Keratinocyte (primary cell): ENCODE results near the gene CLDN3. TPM values are rescaled to one million over a fixed set of nuclear protein-coding genes. Genes with fewer than 3 reads are reported as not detected.

ENCODE experiments used
- DNase-seq: peaks from one replicate; pipeline ENCODE4 v3.0.0-alpha.2; 2011; ENCODE audit warnings: low read depth, missing footprints, low spot score
- FAIRE-seq: peaks from 2 replicates; lab custom pipeline; 2011; peaks lifted over from hg19 to GRCh38; lab: Jason Lieb, UNC
- H2AFZ ChIP-seq: 2 replicates; pipeline ENCODE4 v1.6.0; 2012; ENCODE audit warnings: low read length, control low read depth, inconsistent platforms; ENCODE audit not compliant: control insufficient read depth
- H3K27ac ChIP-seq: 2 replicates; pipeline ENCODE4 v1.5.1; 2011; ENCODE audit warnings: low read length; ENCODE audit not compliant: control insufficient read depth, insufficient read depth
- H3K27me3 ChIP-seq: 3 replicates; pipeline ENCODE4 v1.6.0; 2011; ENCODE audit warnings: low read length; ENCODE audit not compliant: control insufficient read depth, insufficient read depth; ENCODE audit errors: extremely low read depth
- H3K36me3 ChIP-seq, 2 experiments: 2 replicates in 1 of 2; 3 replicates in 1 of 2; pipeline ENCODE4 v1.5.1; 2011; ENCODE audit warnings: low read length in 2 of 2, mild to moderate bottlenecking in 1 of 2; ENCODE audit not compliant: control insufficient read depth in 2 of 2, insufficient read depth in 2 of 2; ENCODE audit errors: extremely low read depth in 1 of 2
- H3K4me1 ChIP-seq: 3 replicates; pipeline ENCODE4 v1.5.1; 2011; ENCODE audit warnings: low read length; ENCODE audit not compliant: control insufficient read depth, insufficient read depth; ENCODE audit errors: extremely low read depth
- H3K4me2 ChIP-seq: 3 replicates; pipeline ENCODE4 v1.6.0; 2011; ENCODE audit warnings: low read depth, low read length; ENCODE audit not compliant: control insufficient read depth, insufficient read depth; ENCODE audit errors: extremely low read depth
- H3K4me3 ChIP-seq, 3 experiments: fragments of 200-600 bp in 1 of 3; sonication (generic) in 1 of 3; 2 replicates in 2 of 3; 3 replicates in 1 of 3; pipeline ENCODE4 v1.5.1; 2011 to 2016; ENCODE audit warnings: low read length in 3 of 3, mild to moderate bottlenecking in 3 of 3, control low read depth in 2 of 3, inconsistent platforms in 1 of 3, low read depth in 1 of 3, mixed read lengths in 1 of 3, mixed run types in 1 of 3, moderate library complexity in 1 of 3; ENCODE audit not compliant: control insufficient read depth in 2 of 3, insufficient read depth in 2 of 3; ENCODE audit errors: extremely low read depth in 1 of 3
- H3K79me2 ChIP-seq: 2 replicates; pipeline ENCODE4 v1.6.0; 2012; ENCODE audit warnings: low read length; ENCODE audit not compliant: control insufficient read depth, insufficient read depth
- H3K9ac ChIP-seq: 3 replicates; pipeline ENCODE4 v1.6.0; 2011; ENCODE audit warnings: low read length; ENCODE audit not compliant: control insufficient read depth, insufficient read depth; ENCODE audit errors: extremely low read depth
- H3K9me1 ChIP-seq: 3 replicates; pipeline ENCODE4 v1.6.0; 2011; ENCODE audit warnings: low read length; ENCODE audit not compliant: control insufficient read depth, insufficient read depth; ENCODE audit errors: extremely low read depth
- H3K9me3 ChIP-seq: 2 replicates; pipeline ENCODE4 v1.5.1; 2012; ENCODE audit warnings: low read depth, low read length; ENCODE audit not compliant: control insufficient read depth
- H4K20me1 ChIP-seq: 3 replicates; pipeline ENCODE4 v1.6.0; 2011; ENCODE audit warnings: low read length; ENCODE audit not compliant: control insufficient read depth, insufficient read depth; ENCODE audit errors: extremely low read depth
- CTCF ChIP-seq, 3 experiments: IDR thresholded peaks in 1 of 3; conservative IDR thresholded peaks in 1 of 3; optimal IDR thresholded peaks in 1 of 3; 2 replicates in 2 of 3; 3 replicates in 1 of 3; pipeline versions ENCODE3 to v1.5.1; 2011; ENCODE audit warnings: low read length in 3 of 3, mild to moderate bottlenecking in 3 of 3, moderate library complexity in 2 of 3, control low read depth in 1 of 3, inconsistent platforms in 1 of 3; ENCODE audit not compliant: insufficient read depth in 2 of 3; ENCODE audit errors: extremely low read depth in 1 of 3
- EZH2 ChIP-seq: IDR thresholded peaks from one replicate; pipeline ENCODE4 v1.6.1; 2012; ENCODE audit warnings: inconsistent platforms, mild to moderate bottlenecking, low read length, moderate library complexity
- dilution Hi-C: fragments of 300-500 bp; cut with MboI; formaldehyde crosslinking; loops from one replicate; pipeline ENCODE4 v1.7.0; 2020; ENCODE audit warnings: low sequenced_read_pairs; ENCODE audit not compliant: extremely low pct_ligation_motif_present
- polyA plus RNA-seq, 5 experiments: library from polyadenylated mRNA; depleted of rRNA in 3 of 5; stranded (reverse) in 3 of 5; stranded (forward) in 1 of 5; unstranded in 1 of 5; fragments of >200 nt; gene quantifications; 1 replicate in 1 of 5; 2 replicates in 3 of 5; 3 replicates in 1 of 5; pipeline versions ENCODE4 v1.2.1 to v1.2.3, GENCODE V29; 2011 to 2012; ENCODE audit warnings: missing spikeins in 2 of 5, low read depth in 1 of 5, low replicate concordance in 1 of 5

CLDN3 gene
- polyA plus RNA-seq, 1 donor (not counting 4 experiments of a cell fraction or from before 2014, with no cell fraction given), result not detected

DNA sequence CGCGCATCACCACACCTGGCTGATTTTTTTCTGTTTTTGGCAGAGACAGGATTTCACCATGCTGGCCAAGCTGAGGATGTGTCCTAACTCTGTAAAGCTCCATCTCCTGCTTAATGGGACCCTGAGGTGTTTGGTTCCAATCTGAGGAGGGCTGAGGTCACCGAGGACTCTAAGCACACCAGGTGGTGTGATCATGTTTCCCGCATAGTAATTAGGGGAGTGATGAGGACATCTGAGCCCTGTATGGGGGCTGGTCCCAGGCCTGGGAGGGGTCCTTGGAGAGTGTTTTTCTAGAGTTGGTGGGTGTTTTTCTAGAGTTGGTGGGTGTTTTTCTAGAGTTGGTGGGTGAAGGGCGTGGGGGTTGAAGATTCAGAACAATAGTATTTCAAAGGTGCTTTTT lies 28.5 kb downstream of the CLDN3 start:
- DNase-seq, result no peak
- Histone ChIP-seq H3K79me2 (peaks cover 6% of the 10 kb centered on the region), H3K27ac (no peak overlapping the region), H2AFZ (no peak overlapping the region), H3K4me3 (no peak overlapping the region), H3K9ac (no peak overlapping the region), H3K9me3 (no peaks in the 10 kb centered on the region), H3K4me1 (peaks cover 17% of the 10 kb centered on the region), H3K36me3 (peaks cover 4 to 9% of the 10 kb centered on the region in 2 experiments), H3K4me2 (no peak overlapping the region), H3K27me3 (no peaks in the 10 kb centered on the region), H3K9me1 (no peaks in the 10 kb centered on the region), H4K20me1 (no peaks in the 10 kb centered on the region)
- dilution Hi-C loops, result no loop called here
- no peak for FAIRE-seq
- no peak for TF ChIP-seq CTCF (optimal IDR thresholded peaks at IDR 0.05 in 1 of 3, IDR thresholded peaks at IDR 0.05 in 1 of 3, conservative IDR thresholded peaks at IDR 0.05 in 1 of 3; ENCODE audit: extremely low read depth in 1 of 3, insufficient read depth in 2 of 3, low read length in 3 of 3)
- no peak for TF ChIP-seq EZH2

DNA sequence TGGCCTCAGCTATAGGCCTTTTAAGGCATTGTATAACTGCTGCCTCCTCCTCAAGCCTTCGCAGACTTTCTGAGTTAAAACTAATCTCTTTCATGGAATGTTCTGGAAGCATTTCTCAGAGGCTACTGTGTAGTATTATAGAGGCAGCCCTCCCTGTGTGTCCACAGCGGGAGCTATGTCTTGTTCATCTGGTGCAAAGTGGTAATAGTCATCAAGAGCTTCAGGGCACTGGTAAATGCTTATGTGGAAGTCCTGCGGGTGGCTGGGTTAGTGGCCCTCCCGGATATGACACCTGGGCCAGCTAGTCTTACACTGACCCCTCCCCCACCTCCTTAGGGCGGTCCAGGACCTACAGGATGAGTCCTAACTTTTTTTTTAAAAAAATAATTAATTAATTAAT lies 29.3 kb downstream of the CLDN3 start:
- H3K27me3 ChIP-seq, result no peaks in the 10 kb centered on the region
- H3K9me3 ChIP-seq, result no peaks in the 10 kb centered on the region
- no peak overlapping the region for H3K4me2 ChIP-seq
- peaks cover 17% of the 10 kb centered on the region for H3K4me1 ChIP-seq
- no peak overlapping the region for H3K4me3 ChIP-seq
- no peak overlapping the region for H3K9ac ChIP-seq
- dilution Hi-C loops, result no loop called here
- TF ChIP-seq CTCF (optimal IDR thresholded peaks at IDR 0.05 in 1 of 3, IDR thresholded peaks at IDR 0.05 in 1 of 3, conservative IDR thresholded peaks at IDR 0.05 in 1 of 3; ENCODE audit: extremely low read depth in 1 of 3, insufficient read depth in 2 of 3, low read length in 3 of 3) (no peak), EZH2 (no peak)
- no peak for DNase-seq
- no peak overlapping the region for H2AFZ ChIP-seq
- H3K79me2 ChIP-seq, result peaks cover 6% of the 10 kb centered on the region
- no peak overlapping the region for H3K27ac ChIP-seq
- no peaks in the 10 kb centered on the region for H4K20me1 ChIP-seq
- H3K36me3 ChIP-seq, result peaks cover 5 to 10% of the 10 kb centered on the region in 2 experiments
- no peak for FAIRE-seq
- H3K9me1 ChIP-seq, result no peaks in the 10 kb centered on the region
